Subcutaneous abdominal adipose tissue (tissue), 5 donors: ENCODE results near the gene HSPE1.
"Not testable (repeated sequence)": the region's sequence is repeated elsewhere in the genome, so short reads cannot be mapped to it uniquely, and the experiment has no call there.

Source experiments
- H3K27ac ChIP-seq: one replicate; pipeline ENCODE4 v1.7.0; 2013; ENCODE audit warnings: low read depth, mild to moderate bottlenecking, inconsistent platforms, low read length, moderate library complexity
- H3K27me3 ChIP-seq, 5 donors: one replicate each; pipeline ENCODE4 v1.7.0; 2013; ENCODE audit warnings: low read length in 5 of 5, inconsistent platforms in 1 of 5; ENCODE audit not compliant: control insufficient read depth in 5 of 5, insufficient read depth in 4 of 5
- H3K36me3 ChIP-seq, 5 donors: one replicate each; pipeline ENCODE4 v1.7.0; 2013; ENCODE audit warnings: low read length in 5 of 5; ENCODE audit not compliant: control insufficient read depth in 5 of 5, insufficient read depth in 5 of 5
- H3K4me1 ChIP-seq, 5 donors: one replicate each; pipeline ENCODE4 v1.7.0; 2013; ENCODE audit warnings: low read length in 5 of 5, mild to moderate bottlenecking in 3 of 5, moderate library complexity in 1 of 5; ENCODE audit not compliant: control insufficient read depth in 5 of 5, insufficient read depth in 5 of 5
- H3K4me3 ChIP-seq, 5 donors: one replicate each; pipeline ENCODE4 v1.7.0; 2013; ENCODE audit warnings: low read length in 5 of 5, low read depth in 1 of 5
- H3K9ac ChIP-seq, 5 donors: one replicate each; pipeline ENCODE4 v1.7.0; 2013; ENCODE audit warnings: low read length in 5 of 5, mild to moderate bottlenecking in 4 of 5, moderate library complexity in 3 of 5
- H3K9me3 ChIP-seq, 5 donors: one replicate each; pipeline ENCODE4 v1.7.0; 2013; ENCODE audit warnings: low read length in 5 of 5; ENCODE audit not compliant: control insufficient read depth in 5 of 5
- donor health status: healthy.
- donor health status: healthy.
- donor health status: healthy.
- donor health status: healthy.
- donor health status: healthy.

Gene HSPE1

DNA sequence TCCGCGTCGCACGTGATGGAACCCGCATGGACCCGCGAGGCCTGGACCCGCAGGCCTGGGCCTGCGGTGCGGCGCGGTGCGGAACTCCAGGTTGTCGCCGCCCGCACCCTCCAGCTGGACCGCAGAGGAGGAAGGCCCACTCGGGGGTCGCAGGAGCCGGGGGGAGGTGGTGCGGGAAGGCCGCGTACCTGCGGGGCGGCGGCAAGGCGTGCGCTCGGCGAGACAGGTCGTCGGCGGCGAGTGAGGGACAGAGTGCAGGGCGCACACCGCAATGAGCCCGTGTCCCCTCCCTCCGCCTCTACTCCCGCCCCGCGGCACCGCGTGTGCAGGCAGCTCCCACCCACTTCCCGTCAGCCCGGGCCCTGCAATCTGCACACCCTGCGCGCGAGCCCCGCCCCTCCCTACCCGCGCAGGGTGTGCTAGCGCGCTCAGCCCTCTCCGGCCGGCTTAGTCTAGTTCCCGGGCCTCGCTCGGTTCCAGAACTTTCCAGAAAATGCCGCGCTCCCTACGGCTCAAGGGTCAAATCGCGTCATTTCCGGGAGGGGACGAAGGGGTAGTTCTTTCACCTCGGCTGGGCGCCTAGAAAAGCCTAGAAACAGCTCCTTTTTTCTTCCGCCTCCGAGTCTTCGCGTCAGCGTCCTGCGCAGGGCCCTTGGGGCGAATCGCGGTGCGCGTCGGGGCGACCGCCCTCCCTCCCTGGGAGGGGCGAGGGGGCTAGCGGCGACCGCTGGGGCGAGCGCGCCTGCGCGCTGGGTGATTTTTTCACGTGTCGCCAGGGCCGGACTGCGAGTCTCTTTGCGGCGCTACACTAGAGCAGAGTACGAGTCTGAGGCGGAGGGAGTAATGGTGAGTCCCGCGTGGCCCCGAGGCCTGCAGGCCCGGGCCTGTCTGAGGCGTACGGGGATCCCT lies at the start of gene HSPE1, which contains the start of gene HSPD1:
Gene HSPE1, plus strand, starts transcription at position 786 of the 909 bp plus-strand sequence. Its CDS starts 58 bp downstream, at position 844.
Gene HSPD1, minus strand, starts transcription at position 247 of the 909 bp plus-strand sequence. CDS start 992 bp downstream, outside the sequence.
- Histone ChIP-seq H3K27me3 (no peaks in the 10 kb centered on the region), H3K9ac (peak within 1 kb of the TSS; percentile 86 to 99 (median 97)), H3K4me1 (peaks cover 2 to 38% (median 36%) of the 10 kb centered on the region in 5 donors), H3K27ac (peak within 1 kb of the TSS; percentile 96), H3K4me3 (peak within 1 kb of the TSS; percentile 67 to 91 (median 89)), H3K9me3 (no peaks in the 10 kb centered on the region), H3K36me3 (peaks cover 14 to 47% (median 37%) of the 10 kb centered on the region in 5 donors)

DNA sequence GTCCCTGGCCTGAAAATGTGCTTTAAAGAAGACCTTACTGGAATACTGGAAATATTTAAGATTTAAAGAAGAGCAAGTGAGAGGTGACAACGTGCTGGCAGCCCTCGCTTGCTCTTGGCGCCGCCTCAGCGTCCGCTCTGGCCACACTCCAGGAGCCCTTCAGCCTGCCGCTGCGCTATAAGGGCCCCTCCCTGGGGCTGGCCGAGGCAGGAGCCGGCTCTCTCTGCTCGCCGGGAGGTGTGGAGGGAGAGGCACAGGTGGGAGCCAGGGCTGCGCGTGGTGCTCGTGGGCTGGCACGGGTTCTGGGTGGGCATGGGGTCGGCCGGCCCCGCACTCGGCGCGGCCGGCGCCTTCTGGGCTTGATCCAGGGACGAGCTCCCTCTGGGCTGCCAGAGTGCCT lies 49.7 kb upstream of the HSPE1 start:
- Histone ChIP-seq H3K4me3 (no peak overlapping the region), H3K9ac (no peak overlapping the region), H3K36me3 (no peaks in the 10 kb centered on the region), H3K9me3 (no peaks in the 10 kb centered on the region), H3K27ac (no peak overlapping the region), H3K27me3 (no peaks in the 10 kb centered on the region), H3K4me1 (peaks cover 2 to 30% (median 18%) of the 10 kb centered on the region in 5 donors)

- H3K36me3 ChIP-seq, H3K27me3 ChIP-seq, H3K9ac ChIP-seq, H3K9me3 ChIP-seq, H3K4me3 ChIP-seq, H3K27ac ChIP-seq: not testable (repeated sequence)
- peaks cover 2 to 27% (median 18%) of the 10 kb centered on the region in 5 donors for H3K4me1 ChIP-seq
These were observed 49.2 kb upstream of the HSPE1 start for GRCh38 chr2:197450935-197451358.

DNA sequence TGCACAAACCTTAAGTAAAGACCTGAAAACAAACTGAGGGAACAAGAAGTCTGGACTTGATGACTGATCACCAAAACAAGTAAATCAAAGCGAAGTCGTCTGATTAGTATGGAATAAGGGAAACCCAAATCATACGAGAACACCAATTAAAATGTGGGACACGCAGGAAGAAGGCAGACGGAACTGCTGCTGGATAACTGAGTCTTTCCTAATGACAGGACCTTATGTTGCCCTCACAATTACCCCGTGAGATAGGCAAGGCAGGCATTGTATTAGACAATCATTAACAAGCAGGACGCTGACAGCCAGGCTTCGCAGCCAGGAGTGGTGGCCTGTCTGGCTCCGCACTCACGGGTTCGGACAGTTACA lies 47.4 kb upstream of the HSPE1 start:
- peak overlapping the region; percentile 74 to 98 (median 87) for H3K4me3 ChIP-seq
- peaks cover 2 to 27% (median 18%) of the 10 kb centered on the region in 5 donors for H3K4me1 ChIP-seq
- H3K27me3 ChIP-seq, result no peaks in the 10 kb centered on the region
- H3K36me3 ChIP-seq, result no peaks in the 10 kb centered on the region
- H3K9ac ChIP-seq, result peak overlapping the region; percentile 76 to 97 (median 87)
- no peaks in the 10 kb centered on the region for H3K9me3 ChIP-seq
- H3K27ac ChIP-seq, result peak overlapping the region; percentile 99

DNA sequence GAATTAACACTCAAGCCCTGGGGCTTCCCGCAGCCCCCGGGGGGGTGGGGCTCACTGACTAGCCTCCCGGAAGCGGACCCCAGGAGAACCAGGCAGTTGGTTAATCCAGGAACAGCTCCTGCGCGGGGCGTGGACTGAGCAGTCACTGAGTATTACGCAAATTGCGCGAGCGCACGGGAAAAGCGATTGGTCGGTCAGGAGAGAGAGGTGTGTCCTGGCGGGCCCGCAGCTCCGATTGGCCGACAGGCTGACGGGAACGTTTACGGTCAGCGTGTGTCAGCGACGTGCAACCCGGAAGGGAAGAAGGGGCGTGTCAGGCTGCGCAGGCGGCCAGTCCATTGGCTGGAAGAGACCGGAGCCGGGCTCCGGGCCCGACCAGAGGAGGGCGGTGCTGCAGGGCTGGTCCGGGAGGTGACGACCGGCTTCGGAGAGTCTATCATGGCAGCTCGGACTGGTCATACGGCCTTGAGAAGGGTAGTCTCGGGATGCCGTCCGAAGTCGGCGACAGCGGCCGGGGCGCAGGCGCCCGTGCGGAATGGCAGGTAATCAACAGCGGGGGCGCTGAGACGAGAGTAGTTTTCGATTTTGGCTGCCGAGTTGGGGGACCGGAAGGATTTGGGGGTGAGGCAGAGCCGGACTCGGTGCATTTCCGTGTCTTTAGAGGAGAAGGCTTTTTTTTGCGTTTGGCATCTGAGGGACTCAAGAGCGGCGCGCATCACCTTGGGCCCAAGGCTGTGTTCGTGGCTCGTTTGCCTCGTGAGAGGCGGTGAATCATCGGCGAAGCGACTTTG lies 46.9 kb upstream of the HSPE1 start, which contains the start of gene COQ10B:
Gene COQ10B, plus strand, starts transcription at position 430 of the 791 bp plus-strand sequence. Its CDS starts 9 bp downstream, at position 439.
- peak within 1 kb of the TSS; percentile 99 for H3K27ac ChIP-seq
- H3K9me3 ChIP-seq, result no peaks in the 10 kb centered on the region
- H3K4me1 ChIP-seq, result peaks cover 2 to 29% (median 20%) of the 10 kb centered on the region in 5 donors
- H3K27me3 ChIP-seq, result no peaks in the 10 kb centered on the region
- H3K4me3 ChIP-seq, result peak within 1 kb of the TSS; percentile 79 to 98 (median 87)
- peak within 1 kb of the TSS; percentile 88 to 100 (median 99) for H3K9ac ChIP-seq
- H3K36me3 ChIP-seq, result no peaks in the 10 kb centered on the region

GRCh38 chr2:197453914-197454398 lies 46.2 kb upstream of the HSPE1 start:
- Histone ChIP-seq H3K9ac (peak overlapping the region; percentile 88 to 100 (median 99)), H3K4me3 (peak overlapping the region; percentile 79 to 98 (median 87)), H3K27ac (peak overlapping the region; percentile 99), H3K27me3 (no peaks in the 10 kb centered on the region), H3K36me3 (no peaks in the 10 kb centered on the region), H3K9me3 (no peaks in the 10 kb centered on the region), H3K4me1 (peaks cover 2 to 30% (median 20%) of the 10 kb centered on the region in 5 donors)

- Histone ChIP-seq H3K27me3 (no peaks in the 10 kb centered on the region), H3K36me3 (peaks cover 0 to 3% (median 2%) of the 10 kb centered on the region in 5 donors), H3K27ac (peak overlapping the region; percentile 99), H3K4me3 (peak overlapping the region; percentile 79 to 98 (median 87)), H3K4me1 (peaks cover 2 to 34% (median 20%) of the 10 kb centered on the region in 5 donors), H3K9ac (peak overlapping the region in 3 of 5 donors; percentile 43 to 100 (median 96)), H3K9me3 (no peaks in the 10 kb centered on the region)
These were observed 45.3 kb upstream of the HSPE1 start for GRCh38 chr2:197454923-197455322.

DNA sequence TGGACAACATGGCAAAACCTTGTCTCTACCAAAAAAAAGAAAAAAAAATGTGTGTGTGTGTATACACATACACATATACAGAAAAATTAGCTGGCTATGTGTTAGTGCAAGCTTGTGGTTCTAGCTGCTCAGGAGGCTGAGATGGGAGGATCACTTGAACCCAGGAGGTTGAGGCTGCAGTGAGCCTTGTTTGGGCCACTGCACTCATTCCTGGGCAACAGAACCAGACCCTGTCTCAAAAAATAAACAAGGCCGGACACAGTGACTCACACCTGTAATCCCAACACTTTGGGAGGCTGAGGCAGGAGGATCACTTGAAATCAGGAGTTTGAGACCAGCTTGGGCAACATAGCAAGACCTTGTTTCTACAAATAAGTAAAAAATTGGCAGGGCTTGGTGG lies 44.8 kb upstream of the HSPE1 start:
- Histone ChIP-seq H3K27ac (no peak overlapping the region), H3K9me3 (no peaks in the 10 kb centered on the region), H3K27me3 (no peaks in the 10 kb centered on the region), H3K36me3 (peaks cover 3 to 8% (median 6%) of the 10 kb centered on the region in 5 donors), H3K4me1 (peaks cover 2 to 34% (median 20%) of the 10 kb centered on the region in 5 donors), H3K9ac (no peak overlapping the region), H3K4me3 (no peak overlapping the region)

DNA sequence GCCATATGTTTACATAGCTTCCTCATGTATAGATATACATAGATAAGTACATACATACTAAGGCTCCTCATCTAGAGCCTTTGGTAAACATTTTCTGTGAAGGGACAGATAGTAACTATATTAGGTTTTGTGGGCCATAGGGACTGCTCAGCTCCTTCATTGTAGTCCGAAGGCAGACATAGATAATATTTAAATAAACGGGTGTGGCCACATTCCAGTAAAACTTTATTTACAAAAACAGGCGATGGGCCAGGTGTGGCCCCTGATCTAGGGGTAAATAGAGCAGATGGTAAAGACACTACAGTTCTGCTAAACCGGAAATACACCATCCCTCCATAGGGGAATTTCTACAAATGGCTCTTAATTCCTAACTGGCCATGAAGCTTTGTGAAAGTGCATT lies 39.5 kb upstream of the HSPE1 start:
- peaks cover 11 to 32% (median 23%) of the 10 kb centered on the region in 5 donors for H3K36me3 ChIP-seq
- peak overlapping the region; percentile 16 for H3K27ac ChIP-seq
- H3K9me3 ChIP-seq, result no peaks in the 10 kb centered on the region
- H3K4me1 ChIP-seq, result peaks cover 0 to 21% (median 13%) of the 10 kb centered on the region in 5 donors
- H3K4me3 ChIP-seq, result no peak overlapping the region
- no peaks in the 10 kb centered on the region for H3K27me3 ChIP-seq
- H3K9ac ChIP-seq, result no peak overlapping the region
